ENCODE data around the gene GMCL1. TPM values are rescaled to one million over a fixed set of nuclear protein-coding genes. Genes with fewer than 3 reads are reported as not detected.

Gene GMCL1
- total and polyA plus RNA-seq, 2 of the 13 experiments (the other 11 are each of a cell fraction or from before 2014, with no cell fraction given), result 18.7 to 24.0 TPM

GRCh38 chr2:69918401-69918800, 88.9 kb downstream of the GMCL1 start (continued):
- TF ChIP-seq, protein P1, sequence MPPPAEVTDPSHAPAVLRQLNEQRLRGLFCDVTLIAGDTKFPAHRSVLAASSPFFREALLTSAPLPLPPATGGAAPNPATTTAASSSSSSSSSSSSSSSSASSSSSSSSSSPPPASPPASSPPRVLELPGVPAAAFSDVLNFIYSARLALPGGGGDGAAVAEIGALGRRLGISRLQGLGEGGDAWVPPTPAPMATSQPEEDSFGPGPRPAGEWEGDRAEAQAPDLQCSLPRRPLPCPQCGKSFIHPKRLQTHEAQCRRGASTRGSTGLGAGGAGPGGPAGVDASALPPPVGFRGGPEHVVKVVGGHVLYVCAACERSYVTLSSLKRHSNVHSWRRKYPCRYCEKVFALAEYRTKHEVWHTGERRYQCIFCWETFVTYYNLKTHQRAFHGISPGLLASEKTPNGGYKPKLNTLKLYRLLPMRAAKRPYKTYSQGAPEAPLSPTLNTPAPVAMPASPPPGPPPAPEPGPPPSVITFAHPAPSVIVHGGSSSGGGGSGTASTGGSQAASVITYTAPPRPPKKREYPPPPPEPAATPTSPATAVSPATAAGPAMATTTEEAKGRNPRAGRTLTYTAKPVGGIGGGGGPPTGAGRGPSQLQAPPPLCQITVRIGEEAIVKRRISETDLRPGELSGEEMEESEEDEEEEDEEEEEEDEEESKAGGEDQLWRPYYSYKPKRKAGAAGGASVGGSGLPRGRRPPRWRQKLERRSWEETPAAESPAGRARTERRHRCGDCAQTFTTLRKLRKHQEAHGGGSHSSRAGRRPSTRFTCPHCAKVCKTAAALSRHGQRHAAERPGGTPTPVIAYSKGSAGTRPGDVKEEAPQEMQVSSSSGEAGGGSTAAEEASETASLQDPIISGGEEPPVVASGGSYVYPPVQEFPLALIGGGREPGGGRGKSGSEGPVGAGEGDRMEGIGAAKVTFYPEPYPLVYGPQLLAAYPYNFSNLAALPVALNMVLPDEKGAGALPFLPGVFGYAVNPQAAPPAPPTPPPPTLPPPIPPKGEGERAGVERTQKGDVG (CRISPR knock-in tag; IDR thresholded peaks at IDR 0.05; ENCODE audit: borderline replicate concordance), result no peak
- TF ChIP-seq ELF1 (CRISPR knock-in tag; IDR thresholded peaks at IDR 0.05), result no peak

DNA sequence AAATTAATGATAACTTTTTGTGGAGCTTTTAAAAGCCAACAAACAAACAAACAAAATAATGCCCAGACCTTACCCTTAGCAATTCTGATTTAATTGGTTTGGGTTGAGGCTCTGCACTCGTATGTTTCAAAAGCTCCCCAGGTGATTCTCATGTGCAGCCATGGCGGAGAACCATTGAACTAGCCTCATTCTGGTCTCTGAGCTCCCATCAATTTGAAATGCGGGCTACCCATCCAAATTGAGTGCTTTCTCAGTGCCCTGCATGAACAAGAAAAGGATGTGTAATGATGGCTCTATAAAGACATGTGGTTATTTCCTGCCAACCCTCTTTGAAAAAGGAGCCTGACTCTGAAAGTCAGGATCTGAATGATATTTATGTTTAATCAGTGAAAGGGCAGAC, 93.7 kb downstream of the GMCL1 start:
- ATAC-seq, result no peak
- CTCF ChIA-PET (ENCODE audit: low intra/inter-chr PET ratio, low total read pairs), result no interaction called here
- FAIRE-seq, result no peak

More for the DNA sequence above, 93.7 kb downstream of the GMCL1 start:
- H3K27ac ChIP-seq (ENCODE audit: extremely low read length, insufficient read depth, low read length), result no peak overlapping the region
- no peak for TF ChIP-seq ZNF619 (CRISPR knock-in tag; IDR thresholded peaks at IDR 0.05)
- TF ChIP-seq JDP2 (CRISPR knock-in tag; IDR thresholded peaks at IDR 0.05; ENCODE audit: borderline replicate concordance), result no peak
- TF ChIP-seq ZKSCAN5 (CRISPR knock-in tag; IDR thresholded peaks at IDR 0.05), result no peak
- TF ChIP-seq PAX8 (CRISPR knock-in tag; IDR thresholded peaks at IDR 0.05; ENCODE audit: borderline replicate concordance), result no peak
- TF ChIP-seq, protein P2, sequence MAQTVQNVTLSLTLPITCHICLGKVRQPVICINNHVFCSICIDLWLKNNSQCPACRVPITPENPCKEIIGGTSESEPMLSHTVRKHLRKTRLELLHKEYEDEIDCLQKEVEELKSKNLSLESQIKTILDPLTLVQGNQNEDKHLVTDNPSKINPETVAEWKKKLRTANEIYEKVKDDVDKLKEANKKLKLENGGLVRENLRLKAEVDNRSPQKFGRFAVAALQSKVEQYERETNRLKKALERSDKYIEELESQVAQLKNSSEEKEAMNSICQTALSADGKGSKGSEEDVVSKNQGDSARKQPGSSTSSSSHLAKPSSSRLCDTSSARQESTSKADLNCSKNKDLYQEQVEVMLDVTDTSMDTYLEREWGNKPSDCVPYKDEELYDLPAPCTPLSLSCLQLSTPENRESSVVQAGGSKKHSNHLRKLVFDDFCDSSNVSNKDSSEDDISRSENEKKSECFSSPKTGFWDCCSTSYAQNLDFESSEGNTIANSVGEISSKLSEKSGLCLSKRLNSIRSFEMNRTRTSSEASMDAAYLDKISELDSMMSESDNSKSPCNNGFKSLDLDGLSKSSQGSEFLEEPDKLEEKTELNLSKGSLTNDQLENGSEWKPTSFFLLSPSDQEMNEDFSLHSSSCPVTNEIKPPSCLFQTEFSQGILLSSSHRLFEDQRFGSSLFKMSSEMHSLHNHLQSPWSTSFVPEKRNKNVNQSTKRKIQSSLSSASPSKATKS (CRISPR knock-in tag; IDR thresholded peaks at IDR 0.05), result no peak
- TF ChIP-seq ZNF274 (CRISPR knock-in tag; IDR thresholded peaks at IDR 0.05), result no peak
- TF ChIP-seq DMTF1 (CRISPR knock-in tag; IDR thresholded peaks at IDR 0.05), result no peak
- TF ChIP-seq, protein P3, sequence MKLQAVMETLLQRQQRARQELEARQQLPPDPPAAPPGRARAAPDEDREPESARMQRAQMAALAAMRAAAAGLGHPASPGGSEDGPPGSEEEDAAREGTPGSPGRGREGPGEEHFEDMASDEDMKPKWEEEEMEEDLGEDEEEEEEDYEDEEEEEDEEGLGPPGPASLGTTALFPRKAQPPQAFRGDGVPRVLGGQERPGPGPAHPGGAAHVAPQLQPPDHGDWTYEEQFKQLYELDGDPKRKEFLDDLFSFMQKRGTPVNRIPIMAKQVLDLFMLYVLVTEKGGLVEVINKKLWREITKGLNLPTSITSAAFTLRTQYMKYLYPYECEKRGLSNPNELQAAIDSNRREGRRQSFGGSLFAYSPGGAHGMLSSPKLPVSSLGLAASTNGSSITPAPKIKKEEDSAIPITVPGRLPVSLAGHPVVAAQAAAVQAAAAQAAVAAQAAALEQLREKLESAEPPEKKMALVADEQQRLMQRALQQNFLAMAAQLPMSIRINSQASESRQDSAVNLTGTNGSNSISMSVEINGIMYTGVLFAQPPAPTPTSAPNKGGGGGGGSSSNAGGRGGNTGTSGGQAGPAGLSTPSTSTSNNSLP (IDR thresholded peaks at IDR 0.05; ENCODE audit: low read depth, low read length), result no peak
- TF ChIP-seq FOSL2 (CRISPR knock-in tag; IDR thresholded peaks at IDR 0.05), result no peak
- TF ChIP-seq ZNF549 (CRISPR knock-in tag; IDR thresholded peaks at IDR 0.05), result no peak
- peaks cover 6 to 45% of the 10 kb centered on the region in 2 experiments for H3K36me3 ChIP-seq (replicated peaks in 1 of 2; ENCODE audit: control insufficient read depth in 1 of 2, insufficient read depth in 2 of 2, low read length in 2 of 2)
- H3K79me2 ChIP-seq (ENCODE audit: insufficient read depth, low read length), result no peaks in the 10 kb centered on the region
- H3K9me3 ChIP-seq (ENCODE audit: low read length), result no peaks in the 10 kb centered on the region
- no peak overlapping the region for H3K4me3 ChIP-seq (replicated peaks in 1 of 3; ENCODE audit: insufficient read depth in 1 of 3, low read depth in 2 of 3, low read length in 3 of 3)
- peaks cover 21% of the 10 kb centered on the region for H3K4me1 ChIP-seq (ENCODE audit: insufficient read depth, low read length)
- in situ Hi-C loops (cut with HindIII; ENCODE audit: extremely low pct_ligation_motif_present, low pct_unique_long_range_greater_than_20kb), result no loop called here
- no peak for DNase-seq (ENCODE audit: low spot score)
- H4K20me1 ChIP-seq (ENCODE audit: insufficient read depth, low read length), result no peaks in the 10 kb centered on the region
- POLR2A ChIA-PET, result interaction anchor here (0.7 to 5.1 kb wide), 4 partner anchors 8 to 186 kb away, joined by 3 to 64 read pairs (median 6); partner anchors contain the start of gene MXD1
- no peaks in the 10 kb centered on the region for H3K27me3 ChIP-seq (ENCODE audit: control insufficient read depth in 1 of 2, insufficient read depth in 2 of 2, low read length in 2 of 2)
- 96% methylated on average over 3 of the region's 3 CpGs for WGBS (ENCODE audit: low lambda C conversion rate)
- intact Hi-C loops (cut with micrococcal nuclease; ENCODE audit: unreplicated experiment), result no loop called here
- no TSS peak for BruUV-seq (replicated peaks)
- no peak overlapping the region for H3K4me2 ChIP-seq (ENCODE audit: low read depth, low read length)
- H3K9ac ChIP-seq (ENCODE audit: insufficient read depth, low read depth, low read length), result no peak overlapping the region
- H2AFZ ChIP-seq (ENCODE audit: low read length), result no peak overlapping the region
